SKM-1 (cell line): ENCODE results near the gene ARRDC3.
"Not testable (repeated sequence)": the region's sequence is repeated elsewhere in the genome, so short reads cannot be mapped to it uniquely, and the experiment has no call there.

Source experiments
- DNase-seq: peaks from one replicate; lab custom pipeline; 2025; ENCODE audit not compliant: unreplicated experiment; lab: John Stamatoyannopoulos, UW

The ARRDC3 gene

GRCh38 chr5:91361055-91361701 is 21.9 kb downstream of the ARRDC3 start:
- DNase-seq, result no peak

GRCh38 chr5:91359962-91360609 is 23.0 kb downstream of the ARRDC3 start:
- no peak for DNase-seq

- DNase-seq, result no peak
These were observed 25.3 kb downstream of the ARRDC3 start for GRCh38 chr5:91357806-91358205.

- DNase-seq, result no peak
These were observed 26.0 kb downstream of the ARRDC3 start for GRCh38 chr5:91357012-91357634.

GRCh38 chr5:91354867-91355266 is 28.2 kb downstream of the ARRDC3 start:
- DNase-seq, result peak; percentile 19

GRCh38 chr5:91352831-91353695 is 30.1 kb downstream of the ARRDC3 start:
- DNase-seq, result no peak

GRCh38 chr5:91345461-91345860 is 37.7 kb downstream of the ARRDC3 start:
- DNase-seq, result no peak

GRCh38 chr5:91344661-91345200 is 38.4 kb downstream of the ARRDC3 start:
- DNase-seq, result not testable (repeated sequence)

GRCh38 chr5:91343916-91344315 is 39.2 kb downstream of the ARRDC3 start:
- no peak for DNase-seq

- not testable (repeated sequence) for DNase-seq
These were observed 40.2 kb downstream of the ARRDC3 start for GRCh38 chr5:91342931-91343330.

- DNase-seq, result no peak
These were observed 42.0 kb downstream of the ARRDC3 start for GRCh38 chr5:91341154-91341553.

GRCh38 chr5:91340532-91340931 is 42.6 kb downstream of the ARRDC3 start:
- no peak for DNase-seq

GRCh38 chr5:91339063-91339705 is 43.9 kb downstream of the ARRDC3 start:
- DNase-seq, result no peak

GRCh38 chr5:91332267-91333045 is 50.7 kb downstream of the ARRDC3 start:
- no peak for DNase-seq

GRCh38 chr5:91331705-91332104 is 51.4 kb downstream of the ARRDC3 start:
- DNase-seq, result no peak

GRCh38 chr5:91329283-91329682 is 53.8 kb downstream of the ARRDC3 start:
- no peak for DNase-seq

GRCh38 chr5:91328743-91329142 is 54.4 kb downstream of the ARRDC3 start:
- DNase-seq, result no peak

- not testable (repeated sequence) for DNase-seq
These were observed 60.1 kb downstream of the ARRDC3 start for GRCh38 chr5:91322981-91323380.

GRCh38 chr5:91319667-91320066 is 63.5 kb downstream of the ARRDC3 start:
- no peak for DNase-seq

- no peak for DNase-seq
These were observed 64.4 kb downstream of the ARRDC3 start for GRCh38 chr5:91318724-91319123.
